Inflammatory macrophage treated with lipopolysaccharide for 4 hours (primary cell): ENCODE results near the gene ZNF583.
A peak's percentile ranks its signal among the peaks of the same experiment; 100 is the strongest.

Experiments
- DNase-seq: peaks from one replicate; pipeline ENCODE4 v3.0.0-alpha.2; 2020

The ZNF583 gene

DNA sequence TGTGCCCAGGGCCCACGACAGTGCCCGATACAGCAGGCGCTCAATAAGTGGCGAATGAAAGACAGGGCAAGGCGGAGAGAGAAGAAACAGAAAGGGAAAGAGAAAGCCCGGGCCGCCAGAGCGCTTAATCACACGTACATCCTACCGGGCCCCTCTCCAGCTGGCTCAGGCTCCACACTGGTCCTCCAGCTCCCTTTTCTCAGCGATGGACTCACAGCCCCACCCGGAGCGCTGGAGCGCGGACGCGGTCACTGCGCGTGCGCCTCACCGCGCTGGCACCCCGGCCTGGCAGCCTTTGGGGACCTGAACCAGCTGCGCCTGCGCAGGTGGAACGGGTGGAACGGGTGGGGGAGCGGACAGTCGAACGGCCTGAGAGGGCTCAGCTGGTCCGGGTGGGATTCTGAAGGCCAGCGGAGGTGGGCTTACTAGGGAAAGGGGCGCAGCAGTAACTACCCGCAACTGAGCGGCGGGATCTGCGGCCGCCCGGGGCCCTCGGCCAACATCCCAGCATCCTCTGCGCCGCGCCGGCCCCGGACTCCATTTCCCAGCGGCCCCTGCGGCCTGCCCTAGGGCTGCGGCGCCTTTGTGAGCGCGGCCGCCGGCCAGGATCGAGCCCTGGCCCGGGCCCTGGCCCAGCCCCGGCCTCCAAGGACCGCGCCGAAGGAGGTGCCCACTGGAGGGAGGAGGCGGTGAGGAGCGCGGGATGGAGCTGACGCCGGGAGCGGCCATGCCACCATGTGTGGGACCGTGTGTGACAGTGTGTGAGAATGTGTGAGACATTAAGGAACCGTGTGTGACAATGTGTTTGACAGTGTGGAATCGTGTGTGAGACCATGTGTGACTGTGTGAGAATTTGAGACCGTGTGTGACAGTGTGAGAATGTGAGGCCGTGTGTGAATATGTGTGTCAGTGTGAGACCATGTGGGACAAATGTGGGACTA is at the start of gene ZNF583:
ZNF583 (plus strand) TSS at position 569 of the 941 bp plus-strand sequence. CDS start 2,783 bp downstream, outside the sequence.
- DNase-seq: peak; percentile 94

DNA sequence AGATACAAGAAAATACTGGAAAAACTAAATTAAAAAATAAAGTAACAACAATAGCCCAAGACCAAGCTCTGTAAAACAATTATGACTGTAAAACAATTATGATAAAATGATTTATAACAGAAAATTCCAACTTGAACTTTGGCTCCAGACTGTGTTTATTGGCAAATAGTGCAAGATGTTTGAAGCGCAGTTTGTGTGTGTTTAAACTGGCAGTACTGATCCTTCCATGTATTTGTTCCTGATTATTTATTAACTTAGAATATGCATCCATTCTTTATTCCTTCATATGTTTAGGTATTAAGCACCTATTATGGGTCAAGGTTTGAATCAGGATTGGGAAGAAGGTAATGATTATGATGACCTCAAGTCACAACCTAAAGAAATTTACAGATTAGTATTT is 48.6 kb upstream of the ZNF583 start:
- DNase-seq: no peak

DNA sequence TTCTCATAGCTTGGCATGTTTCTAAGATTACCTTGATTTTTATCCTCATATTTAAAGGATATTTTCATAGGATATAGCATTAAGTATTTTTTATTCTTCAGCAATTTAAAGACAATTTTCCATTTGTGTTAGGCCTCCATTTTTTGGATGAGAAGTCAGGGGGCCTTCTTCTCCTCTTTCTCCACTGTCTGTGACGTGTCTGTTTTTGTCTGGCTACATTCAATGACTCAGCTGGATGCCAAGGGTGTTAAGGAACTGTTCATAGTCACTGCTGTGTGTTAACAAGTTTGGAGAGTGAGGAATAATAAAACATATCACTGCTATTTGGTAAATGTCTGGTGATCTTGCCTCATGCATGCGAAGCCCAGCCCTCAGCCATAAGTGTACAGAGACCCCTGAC is 47.2 kb upstream of the ZNF583 start:
- DNase-seq: no peak

DNA sequence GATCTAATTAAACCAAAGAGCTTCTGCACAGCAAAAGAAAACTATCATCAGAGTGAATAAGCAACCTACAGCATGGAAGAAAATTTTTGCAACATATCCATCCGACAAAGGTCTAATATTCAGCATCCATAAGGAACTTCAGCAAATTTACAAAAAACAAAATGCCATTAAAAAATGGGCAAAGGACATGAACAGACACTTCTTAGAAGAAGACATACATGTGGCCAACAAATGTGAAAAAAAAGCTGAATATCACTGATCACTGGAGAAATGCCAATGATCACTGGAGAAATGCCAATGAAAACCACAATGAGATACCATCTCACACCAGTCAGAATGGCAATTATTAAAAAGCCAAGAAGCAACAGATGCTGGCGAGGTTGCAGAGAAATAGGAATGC is 43.3 kb upstream of the ZNF583 start:
- no peak for DNase-seq

DNA sequence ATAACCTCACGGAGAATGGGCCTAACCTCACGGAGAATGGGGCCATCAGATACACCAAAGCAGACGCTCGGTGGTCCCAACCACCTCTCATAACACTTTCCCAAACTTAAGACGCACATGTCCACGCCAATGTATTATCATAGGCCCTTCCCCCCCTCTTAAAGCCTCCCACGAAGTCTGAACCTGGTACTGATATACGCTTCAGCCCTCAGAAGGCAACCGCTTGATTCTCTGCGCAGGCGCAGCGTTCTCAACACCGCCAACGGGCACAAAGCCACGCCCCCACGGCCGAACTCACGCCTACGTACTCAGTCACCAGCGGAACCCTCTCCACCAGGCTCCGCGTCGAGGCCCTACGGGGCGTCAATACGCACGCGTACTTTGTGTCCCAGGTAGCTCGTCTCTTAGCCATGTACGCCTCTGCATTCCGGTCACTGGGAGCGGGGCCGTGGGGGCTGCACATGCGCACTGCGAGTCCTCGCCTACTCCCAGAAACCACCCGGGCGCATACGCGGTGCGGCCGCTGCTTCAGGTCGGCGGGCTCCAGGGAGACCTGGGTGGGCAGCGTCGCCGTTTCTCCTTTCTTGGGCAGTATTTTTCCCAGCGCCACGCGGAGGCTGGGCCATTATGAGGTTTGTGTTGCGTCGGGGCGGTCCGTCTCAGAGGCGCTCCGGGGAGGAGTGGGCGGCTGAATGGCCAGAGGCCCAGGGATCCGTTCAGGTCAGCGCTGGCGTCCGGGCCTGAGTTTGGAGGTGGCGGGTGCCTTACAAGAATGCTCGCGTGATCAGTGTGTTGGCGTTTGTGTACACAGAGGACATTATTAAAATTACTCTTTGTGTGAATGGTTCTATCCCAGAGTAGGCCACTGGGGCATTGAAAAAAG is 36.1 kb upstream of the ZNF583 start:
- DNase-seq: peak; percentile 81

DNA sequence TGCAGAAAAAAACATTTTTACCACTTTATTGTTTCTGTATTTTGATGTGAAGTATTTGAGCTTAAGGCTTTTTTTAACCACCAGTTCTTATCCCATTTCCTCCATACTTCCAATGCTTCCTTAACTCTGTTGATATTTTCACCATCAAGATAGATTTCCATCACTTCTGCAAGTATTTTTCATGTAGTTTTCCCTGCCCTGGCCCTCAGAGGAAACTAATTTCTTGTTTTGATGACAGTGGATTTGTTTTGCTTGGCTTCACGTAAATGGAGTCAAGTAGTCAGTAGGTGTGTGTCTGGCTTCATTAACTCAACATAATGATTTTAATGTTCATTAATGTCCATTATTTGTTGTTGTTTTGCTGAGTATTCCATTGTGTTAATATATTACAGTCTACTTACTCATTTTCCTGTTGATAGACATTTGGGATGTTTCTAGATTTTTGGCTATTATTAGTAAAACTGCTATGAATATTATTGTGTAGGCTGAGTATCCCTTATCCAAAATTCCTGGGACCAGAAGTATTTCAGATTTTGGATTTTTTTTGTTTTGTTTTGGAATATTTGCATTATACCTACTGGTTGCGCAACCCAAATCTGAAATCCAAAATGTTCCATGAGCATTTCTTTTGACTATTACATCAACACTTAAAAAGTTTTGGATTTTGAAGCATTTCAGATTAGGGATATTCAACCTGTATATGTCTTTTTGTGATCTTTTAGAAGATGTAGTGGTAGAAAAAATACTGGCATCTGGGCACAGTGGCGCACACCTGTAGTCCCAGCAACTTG is 34.1 kb upstream of the ZNF583 start:
- no peak for DNase-seq

DNA sequence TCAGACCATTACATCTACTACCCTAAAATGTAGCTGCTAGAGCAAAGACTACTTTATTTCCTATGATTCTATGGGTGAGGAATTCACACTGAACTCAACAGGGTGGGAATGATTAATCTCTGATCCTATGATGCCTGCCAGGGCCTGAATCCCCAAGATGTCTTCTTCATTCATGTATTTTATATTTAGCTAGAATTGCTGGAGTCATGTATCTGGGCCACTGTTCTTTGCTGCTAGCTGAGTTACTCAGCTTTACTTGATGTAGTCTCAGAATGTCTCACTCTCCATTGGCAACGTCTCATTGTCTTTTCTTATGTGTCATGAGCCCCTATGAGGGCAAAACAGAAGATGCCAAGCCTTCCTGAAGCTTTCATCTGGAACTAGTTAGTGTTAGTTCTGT is 31.9 kb upstream of the ZNF583 start:
- no peak for DNase-seq

DNA sequence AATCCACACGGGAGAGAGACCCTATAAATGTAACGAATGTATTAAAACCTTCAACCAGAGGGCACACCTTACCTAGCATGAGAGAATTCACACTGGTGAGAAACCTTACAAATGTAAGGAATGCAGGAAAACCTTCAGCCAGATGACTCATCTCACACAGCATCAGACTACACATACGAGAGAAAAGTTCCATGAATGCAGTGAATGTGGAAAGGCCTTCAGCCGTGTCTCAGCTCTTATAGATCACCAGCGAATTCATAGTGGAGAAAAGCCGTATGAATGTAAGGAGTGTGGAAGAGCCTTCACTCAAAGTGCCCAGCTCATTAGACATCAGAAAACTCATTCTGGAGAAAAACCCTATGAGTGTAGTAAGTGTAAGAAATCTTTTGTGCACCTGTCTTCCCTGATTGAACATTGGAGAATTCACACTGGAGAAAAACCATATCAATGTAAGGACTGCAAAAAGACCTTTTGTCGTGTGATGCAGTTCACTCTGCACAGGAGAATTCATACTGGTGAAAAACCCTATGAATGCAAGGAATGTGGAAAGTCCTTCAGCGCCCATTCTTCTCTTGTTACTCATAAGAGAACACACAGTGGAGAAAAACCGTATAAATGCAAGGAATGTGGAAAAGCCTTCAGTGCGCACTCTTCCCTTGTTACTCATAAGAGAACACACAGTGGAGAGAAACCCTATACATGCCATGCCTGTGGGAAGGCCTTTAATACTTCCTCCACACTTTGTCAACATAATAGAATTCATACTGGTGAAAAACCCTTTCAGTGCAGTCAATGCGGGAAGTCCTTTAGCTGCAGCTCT is 26.8 kb upstream of the ZNF583 start:
- DNase-seq: no peak

DNA sequence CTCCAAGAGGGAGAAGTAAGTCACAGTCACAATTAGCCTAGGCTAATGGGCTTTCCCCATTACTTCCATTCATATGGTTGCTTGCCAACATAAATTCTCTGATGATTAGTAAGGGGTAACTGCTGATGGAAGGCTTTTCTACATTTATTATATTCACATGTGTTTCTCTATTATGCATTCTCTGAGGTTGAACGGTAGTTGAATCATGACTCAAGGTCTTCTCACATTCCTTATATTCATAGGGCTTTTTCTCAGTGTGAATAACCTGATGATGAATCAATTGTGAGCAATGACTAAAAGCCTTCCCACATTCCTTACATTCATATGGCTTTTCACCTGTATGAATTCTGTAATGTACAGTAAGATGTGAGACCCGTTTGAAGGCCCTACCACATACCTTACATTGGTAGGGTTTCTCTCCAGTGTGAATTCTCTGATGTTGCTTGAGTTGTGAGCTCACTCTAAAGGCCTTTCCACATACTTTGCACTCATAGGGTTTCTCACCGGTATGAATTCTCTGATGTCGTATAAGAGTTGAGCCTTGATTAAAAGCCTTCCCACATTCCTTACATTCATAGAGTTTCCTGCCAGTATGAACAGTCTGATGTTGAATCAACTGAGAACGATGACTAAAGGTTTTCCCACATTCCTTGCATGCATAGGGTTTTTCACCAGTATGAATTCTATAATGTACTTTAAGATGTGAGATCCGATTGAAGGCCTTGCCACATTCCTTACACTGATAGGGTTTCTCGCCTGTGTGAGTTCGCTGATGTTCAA is 20.1 kb upstream of the ZNF583 start:
- no peak for DNase-seq

DNA sequence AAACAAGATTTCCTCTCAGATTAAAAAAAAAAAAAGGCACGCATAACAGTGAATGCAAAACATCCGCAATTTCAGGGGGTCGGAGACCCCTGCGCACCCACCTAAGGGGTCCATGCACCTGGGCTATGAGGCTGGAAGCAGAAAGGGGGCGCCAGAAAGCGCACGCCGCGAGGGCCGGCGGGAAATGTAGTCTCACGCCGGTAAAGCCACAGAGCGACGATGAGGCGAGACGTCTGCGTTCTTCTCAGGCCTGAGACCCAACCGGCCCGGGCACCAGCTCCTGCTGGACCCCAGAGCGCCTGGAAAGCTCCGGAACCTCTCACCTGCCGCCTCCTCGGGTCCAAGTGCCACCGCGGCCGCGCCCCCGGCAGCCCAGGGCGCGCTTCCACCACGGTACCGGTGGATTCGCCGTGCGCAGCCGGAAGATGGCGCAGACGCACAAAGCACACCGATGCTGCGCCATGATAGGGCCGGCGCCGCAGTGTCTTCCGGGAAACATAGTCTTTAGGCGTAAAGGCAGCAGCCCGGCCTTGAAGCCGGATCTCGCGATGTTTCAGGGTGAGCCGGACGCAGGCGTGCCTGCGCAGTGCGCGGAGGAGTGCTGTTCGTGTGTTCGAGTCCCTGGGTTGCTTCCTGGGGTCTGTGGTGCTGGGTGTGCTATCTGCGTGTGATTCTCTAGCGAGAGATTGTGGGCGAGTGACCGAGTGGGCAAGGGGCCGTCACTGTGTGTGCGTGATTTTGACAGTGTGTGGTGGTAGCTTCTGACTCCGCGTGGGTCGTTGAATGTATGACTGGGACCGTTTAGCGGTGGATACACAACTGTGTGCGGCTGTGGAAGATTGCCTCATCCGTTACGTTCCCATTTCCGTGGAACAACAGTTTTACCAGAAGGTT is 10.8 kb upstream of the ZNF583 start, which contains the start of gene ZNF582:
ZNF582 (minus strand) TSS at position 416 of the 894 bp plus-strand sequence. CDS start 1,782 bp downstream, outside the sequence.
- peak; percentile 96 for DNase-seq

DNA sequence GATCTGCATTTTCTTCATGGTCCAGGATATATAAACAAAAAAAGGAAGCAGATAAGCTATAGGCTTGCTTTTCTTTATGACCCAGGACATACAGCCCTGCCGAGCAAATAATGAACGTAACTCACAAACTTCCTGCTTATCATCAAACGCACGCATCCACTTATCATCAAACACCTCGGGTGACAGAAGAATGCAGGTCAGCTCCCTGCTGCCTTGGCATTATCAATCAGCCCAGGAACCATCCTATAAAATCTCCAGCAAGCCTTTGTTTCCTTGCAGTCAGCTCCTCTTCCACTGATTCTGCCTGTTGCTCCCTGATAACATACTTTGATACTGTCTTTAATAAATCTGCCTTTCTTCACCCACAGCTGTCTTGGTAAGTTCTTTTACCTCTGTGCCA is 5.3 kb upstream of the ZNF583 start:
- DNase-seq: no peak

DNA sequence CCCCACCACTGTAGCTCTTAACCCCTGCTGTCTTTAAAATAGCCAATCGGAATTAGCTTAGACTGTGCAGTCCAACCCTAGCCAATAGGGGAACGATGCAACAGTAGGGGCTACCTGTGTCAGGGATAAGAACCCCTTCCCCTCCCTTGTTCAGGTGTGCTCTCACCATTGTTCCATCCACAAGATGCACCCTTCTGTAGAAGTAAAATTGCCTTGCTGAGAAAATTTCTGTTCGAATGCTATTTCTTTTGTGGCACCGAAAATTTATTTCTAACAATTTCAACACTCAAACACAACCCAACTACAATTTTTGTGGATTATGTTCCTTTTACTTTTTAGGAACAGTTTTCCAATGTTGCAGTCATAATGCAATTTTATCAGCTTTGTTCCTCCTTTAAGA is 3.6 kb upstream of the ZNF583 start:
- no peak for DNase-seq

DNA sequence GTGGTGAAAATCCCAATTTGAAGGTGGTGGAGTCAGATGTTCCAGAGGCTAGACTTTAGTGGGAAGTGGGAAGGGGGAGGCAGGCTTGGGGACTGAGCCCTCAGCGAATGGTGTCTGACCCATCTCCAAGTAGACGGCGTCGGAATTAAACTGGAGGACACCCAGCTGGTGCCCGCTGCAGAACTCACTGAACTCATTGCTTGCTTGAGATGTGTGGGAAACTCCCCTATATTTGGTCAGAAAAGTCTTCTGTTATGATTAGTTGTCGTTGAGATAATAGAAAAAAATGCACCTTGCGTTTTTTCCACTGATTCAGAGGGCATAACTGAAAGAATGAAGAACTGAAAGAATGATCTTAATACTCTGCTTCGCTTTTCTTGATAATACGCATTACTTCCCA is 871 bp upstream of the ZNF583 start:
- DNase-seq: peak; percentile 28

DNA sequence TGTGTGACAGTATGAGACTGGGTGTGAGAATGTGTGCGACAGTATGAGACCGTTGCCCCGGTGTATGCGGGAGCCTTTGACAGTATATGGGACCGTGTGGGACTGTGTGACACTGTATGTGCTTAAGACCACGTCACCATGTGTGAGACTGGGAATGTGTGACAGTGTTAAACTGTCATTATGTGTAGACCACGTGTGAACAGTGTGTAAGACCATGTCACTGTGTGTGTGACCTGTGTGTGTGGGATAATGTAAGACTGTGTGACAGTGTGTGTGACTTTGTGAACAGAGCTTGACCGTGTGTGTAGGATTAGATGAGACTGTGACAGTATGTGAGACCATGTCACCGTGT is 549 bp downstream of the ZNF583 start:
- DNase-seq: no peak

DNA sequence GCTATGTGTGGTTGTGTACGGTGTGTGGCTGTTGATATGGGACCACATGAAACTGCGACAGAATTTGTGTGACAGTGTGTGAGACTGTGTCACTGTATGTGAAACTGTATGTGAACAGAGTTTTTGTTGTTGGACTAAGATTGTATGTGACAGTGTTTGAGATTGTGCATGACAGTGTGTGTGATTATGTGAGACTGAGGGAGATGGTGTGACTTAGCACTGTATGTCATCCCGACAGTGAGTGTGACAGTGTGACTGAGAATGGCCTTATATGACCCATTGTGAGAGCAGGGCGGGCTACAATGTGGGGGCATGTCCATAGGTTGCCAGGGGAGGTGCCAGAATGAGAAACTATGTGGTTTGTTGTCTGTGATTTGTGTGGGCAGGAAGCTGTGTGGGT is 930 bp downstream of the ZNF583 start:
- no peak for DNase-seq

DNA sequence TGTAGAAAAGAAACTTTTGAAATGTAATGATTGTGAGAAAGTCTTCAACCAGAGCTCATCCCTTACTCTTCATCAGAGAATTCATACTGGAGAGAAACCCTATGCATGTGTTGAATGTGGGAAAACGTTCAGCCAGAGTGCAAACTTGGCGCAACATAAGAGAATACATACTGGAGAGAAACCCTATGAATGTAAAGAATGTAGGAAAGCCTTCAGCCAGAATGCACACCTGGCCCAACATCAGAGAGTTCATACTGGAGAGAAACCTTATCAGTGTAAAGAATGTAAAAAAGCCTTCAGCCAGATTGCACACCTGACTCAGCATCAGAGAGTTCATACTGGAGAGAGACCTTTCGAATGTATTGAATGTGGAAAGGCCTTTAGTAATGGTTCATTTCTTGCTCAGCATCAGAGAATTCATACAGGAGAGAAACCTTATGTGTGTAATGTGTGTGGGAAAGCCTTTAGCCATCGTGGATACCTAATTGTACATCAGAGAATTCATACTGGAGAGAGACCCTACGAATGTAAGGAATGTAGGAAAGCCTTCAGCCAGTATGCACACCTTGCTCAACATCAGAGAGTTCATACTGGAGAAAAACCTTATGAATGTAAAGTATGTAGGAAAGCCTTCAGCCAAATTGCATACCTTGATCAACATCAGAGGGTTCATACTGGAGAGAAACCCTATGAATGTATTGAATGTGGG is 19.3 kb downstream of the ZNF583 start:
- no peak for DNase-seq

DNA sequence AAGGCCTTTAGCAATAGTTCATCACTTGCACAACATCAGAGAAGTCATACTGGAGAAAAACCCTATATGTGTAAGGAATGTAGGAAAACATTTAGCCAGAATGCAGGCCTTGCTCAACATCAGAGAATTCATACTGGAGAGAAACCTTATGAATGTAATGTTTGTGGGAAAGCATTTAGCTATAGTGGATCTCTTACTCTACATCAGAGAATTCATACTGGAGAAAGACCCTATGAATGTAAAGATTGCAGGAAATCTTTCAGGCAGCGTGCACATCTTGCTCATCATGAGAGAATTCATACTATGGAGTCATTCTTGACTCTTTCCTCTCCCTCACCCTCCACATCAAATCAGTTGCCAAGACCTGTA is 19.8 kb downstream of the ZNF583 start:
- DNase-seq: no peak

DNA sequence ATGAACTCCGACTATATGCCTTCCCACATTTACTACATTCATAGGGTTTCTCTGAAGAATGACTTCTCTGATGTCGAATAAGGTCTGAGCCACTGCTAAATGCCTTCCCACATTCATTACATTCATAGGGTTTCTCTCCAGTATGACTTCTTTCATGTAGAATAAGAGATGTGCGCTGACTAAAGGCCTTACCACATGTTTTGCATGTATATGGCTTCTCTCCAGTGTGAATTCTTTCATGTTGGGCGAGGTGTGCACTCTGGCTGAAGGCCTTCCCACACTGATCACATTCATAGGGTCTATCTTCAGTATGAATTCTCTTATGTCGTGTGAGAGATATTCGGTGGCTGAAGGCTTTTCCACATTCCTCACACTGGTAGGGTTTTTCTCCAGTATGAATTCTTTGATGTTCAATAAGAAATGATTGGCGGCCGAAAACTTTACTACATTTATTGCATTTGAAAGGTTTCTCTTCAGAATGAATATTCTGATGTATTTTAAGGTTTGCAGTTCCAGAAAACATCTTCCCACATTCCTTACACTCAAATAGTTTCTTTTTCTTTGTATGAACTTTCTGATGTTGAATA is 37.2 kb downstream of the ZNF583 start:
- no peak for DNase-seq

DNA sequence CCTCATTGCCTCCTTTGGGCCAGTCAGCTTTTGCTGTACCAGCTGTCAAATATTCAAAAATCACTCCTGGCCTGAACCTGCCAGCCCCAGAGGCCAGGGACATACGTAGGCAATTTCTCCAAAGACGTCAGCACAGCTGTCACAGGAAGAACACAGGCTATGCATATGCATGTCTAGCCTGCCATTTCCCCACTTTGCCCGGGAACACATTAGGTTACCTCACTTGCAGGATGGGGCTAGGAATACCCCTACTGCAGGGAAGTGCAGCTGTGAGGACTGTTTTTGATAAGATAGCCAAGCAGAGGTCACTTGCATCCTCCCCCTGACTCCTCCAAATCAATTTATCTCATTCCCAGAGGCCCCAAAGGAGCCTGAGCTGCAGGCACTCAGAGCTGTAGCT is 70.2 kb downstream of the ZNF583 start:
- no peak for DNase-seq
